ENCODE data around the gene PACSIN1. TPM values are rescaled to one million over a fixed set of nuclear protein-coding genes. Genes with fewer than 3 reads are reported as not detected.

Gene PACSIN1
- total and polyA plus RNA-seq, 4 donors, result 0.03 to 0.17 (median 0.15) TPM

DNA sequence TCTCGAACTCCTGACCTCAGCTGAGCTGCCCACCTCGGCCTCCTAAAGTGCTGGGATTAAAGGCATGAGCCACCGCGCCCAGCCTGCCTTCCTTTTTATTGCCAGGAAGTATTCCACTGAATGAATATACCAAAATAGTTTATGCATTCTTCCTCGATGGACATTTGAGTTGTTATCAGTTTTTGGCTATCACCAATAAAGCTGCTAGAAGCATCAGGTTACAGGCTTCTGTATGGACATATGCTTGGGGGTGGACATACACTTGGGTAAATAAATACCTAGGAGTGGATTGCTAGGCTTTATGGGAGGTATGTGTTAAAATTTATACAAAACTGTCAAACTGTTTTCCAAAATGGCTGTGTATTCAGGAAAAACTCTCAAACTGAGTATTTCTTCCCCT is 30.0 kb upstream of the PACSIN1 start:
- H3K4me3 ChIP-seq (ENCODE audit: low read depth in 1 of 3, low read length in 3 of 3), result no peak overlapping the region
- no peaks in the 10 kb centered on the region for H3K27me3 ChIP-seq (ENCODE audit: control insufficient read depth in 4 of 4, insufficient read depth in 4 of 4, low read length in 3 of 4)
- TF ChIP-seq ZBTB33 (IDR thresholded peaks at IDR 0.05), result no peak
- TF ChIP-seq RAD21 (IDR thresholded peaks at IDR 0.05), result no peak
- TF ChIP-seq FOXA2 (IDR thresholded peaks at IDR 0.05), result no peak
- no peak for TF ChIP-seq HNF4G (IDR thresholded peaks at IDR 0.05)
- no peak for TF ChIP-seq SP1 (IDR thresholded peaks at IDR 0.05)
- TF ChIP-seq HNF4A (conservative IDR thresholded peaks at IDR 0.05), result no peak
- TF ChIP-seq RXRA (IDR thresholded peaks at IDR 0.05), result no peak
- no peak for TF ChIP-seq FOXA1 (IDR thresholded peaks at IDR 0.05)
- TF ChIP-seq GABPA (IDR thresholded peaks at IDR 0.05 in 1 of 2, conservative IDR thresholded peaks at IDR 0.05 in 1 of 2), result no peak
- TF ChIP-seq, protein P1, sequence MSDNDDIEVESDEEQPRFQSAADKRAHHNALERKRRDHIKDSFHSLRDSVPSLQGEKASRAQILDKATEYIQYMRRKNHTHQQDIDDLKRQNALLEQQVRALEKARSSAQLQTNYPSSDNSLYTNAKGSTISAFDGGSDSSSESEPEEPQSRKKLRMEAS (IDR thresholded peaks at IDR 0.05), result no peak
- TF ChIP-seq, protein P2, sequence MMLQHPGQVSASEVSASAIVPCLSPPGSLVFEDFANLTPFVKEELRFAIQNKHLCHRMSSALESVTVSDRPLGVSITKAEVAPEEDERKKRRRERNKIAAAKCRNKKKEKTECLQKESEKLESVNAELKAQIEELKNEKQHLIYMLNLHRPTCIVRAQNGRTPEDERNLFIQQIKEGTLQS (IDR thresholded peaks at IDR 0.05), result no peak
- TF ChIP-seq CTCF (IDR thresholded peaks at IDR 0.05; ENCODE audit: low read depth, low read length, missing input control), result no peak
- no peak for TF ChIP-seq NR2F2 (IDR thresholded peaks at IDR 0.05)
- TF ChIP-seq, protein P3, sequence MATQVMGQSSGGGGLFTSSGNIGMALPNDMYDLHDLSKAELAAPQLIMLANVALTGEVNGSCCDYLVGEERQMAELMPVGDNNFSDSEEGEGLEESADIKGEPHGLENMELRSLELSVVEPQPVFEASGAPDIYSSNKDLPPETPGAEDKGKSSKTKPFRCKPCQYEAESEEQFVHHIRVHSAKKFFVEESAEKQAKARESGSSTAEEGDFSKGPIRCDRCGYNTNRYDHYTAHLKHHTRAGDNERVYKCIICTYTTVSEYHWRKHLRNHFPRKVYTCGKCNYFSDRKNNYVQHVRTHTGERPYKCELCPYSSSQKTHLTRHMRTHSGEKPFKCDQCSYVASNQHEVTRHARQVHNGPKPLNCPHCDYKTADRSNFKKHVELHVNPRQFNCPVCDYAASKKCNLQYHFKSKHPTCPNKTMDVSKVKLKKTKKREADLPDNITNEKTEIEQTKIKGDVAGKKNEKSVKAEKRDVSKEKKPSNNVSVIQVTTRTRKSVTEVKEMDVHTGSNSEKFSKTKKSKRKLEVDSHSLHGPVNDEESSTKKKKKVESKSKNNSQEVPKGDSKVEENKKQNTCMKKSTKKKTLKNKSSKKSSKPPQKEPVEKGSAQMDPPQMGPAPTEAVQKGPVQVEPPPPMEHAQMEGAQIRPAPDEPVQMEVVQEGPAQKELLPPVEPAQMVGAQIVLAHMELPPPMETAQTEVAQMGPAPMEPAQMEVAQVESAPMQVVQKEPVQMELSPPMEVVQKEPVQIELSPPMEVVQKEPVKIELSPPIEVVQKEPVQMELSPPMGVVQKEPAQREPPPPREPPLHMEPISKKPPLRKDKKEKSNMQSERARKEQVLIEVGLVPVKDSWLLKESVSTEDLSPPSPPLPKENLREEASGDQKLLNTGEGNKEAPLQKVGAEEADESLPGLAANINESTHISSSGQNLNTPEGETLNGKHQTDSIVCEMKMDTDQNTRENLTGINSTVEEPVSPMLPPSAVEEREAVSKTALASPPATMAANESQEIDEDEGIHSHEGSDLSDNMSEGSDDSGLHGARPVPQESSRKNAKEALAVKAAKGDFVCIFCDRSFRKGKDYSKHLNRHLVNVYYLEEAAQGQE (IDR thresholded peaks at IDR 0.05), result no peak
- no peak for TF ChIP-seq TAF1 (conservative IDR thresholded peaks at IDR 0.05)
- H3K9ac ChIP-seq (ENCODE audit: low read depth in 1 of 2, low read length in 2 of 2), result no peak overlapping the region
- WGBS, result 75% methylated on average over 5 of the region's 5 CpGs
- H3K36me3 ChIP-seq (ENCODE audit: control insufficient read depth in 4 of 4, insufficient read depth in 3 of 4, low read depth in 1 of 4, low read length in 3 of 4), result no peaks in the 10 kb centered on the region
- no peaks in the 10 kb centered on the region for H3K9me3 ChIP-seq (ENCODE audit: control insufficient read depth in 4 of 4, low read length in 3 of 4)
- no peak overlapping the region for H3K27ac ChIP-seq (ENCODE audit: low read depth in 1 of 2, low read length in 2 of 2)
- no peak for DNase-seq (ENCODE audit: low spot score)
- no peaks in the 10 kb centered on the region for H3K4me1 ChIP-seq (ENCODE audit: control insufficient read depth in 4 of 4, insufficient read depth in 4 of 4, low read length in 3 of 4)
